Measurements from ENCODE around the gene TAF4. TPM values are rescaled to one million over a fixed set of nuclear protein-coding genes. Genes with fewer than 3 reads are reported as not detected.

TAF4 gene
- total RNA-seq, 2 experiments from 2014 or later = 20.7 to 21.2 TPM

DNA sequence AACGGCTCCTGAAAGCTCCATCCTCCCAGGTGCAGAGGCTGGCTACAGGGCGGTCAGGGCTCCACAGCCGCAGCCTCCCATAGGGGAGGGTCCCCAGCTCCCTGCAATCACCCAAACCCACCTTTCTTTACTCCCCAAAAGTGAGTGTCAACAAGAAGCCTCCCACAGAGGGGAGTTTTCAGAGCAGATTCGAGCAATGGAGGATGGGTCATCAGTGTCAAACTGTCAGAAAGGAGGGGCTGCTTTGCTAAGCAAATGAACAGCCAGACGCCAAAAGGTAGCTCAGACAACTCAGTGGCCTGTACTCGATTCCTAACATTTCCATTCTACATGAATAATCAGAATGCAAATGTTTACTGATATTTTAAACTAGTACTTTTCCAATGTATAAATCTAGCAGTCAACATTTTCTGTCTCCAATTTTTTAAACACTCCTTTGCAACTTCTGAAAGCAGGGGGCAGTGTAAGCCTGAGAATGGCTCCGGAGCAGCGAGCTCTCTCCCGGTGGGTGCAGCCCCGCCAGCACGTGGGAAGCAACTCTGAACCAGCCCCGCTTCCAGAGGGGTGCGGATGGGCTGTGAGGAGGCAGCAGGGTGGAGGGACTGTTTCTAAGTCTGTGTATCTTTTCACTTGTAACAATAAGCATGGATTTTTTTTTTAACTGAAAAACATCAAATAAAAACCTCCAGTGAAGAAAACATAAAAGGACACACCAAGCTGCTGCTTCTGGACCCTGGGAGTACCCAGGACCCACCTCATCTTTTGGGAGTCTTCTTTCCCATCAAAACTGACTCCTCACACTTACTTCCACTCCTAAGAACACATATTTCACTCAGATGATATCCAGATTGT is 54.9 kb downstream of the TAF4 start:
- ChIA-PET POLR2A (interaction anchor here (1.8 kb wide), 1 partner anchor 55 kb away, joined by 5 read pairs; the partner anchor contains the start of gene TAF4), CTCF (interaction anchor here (0.7 to 1.8 kb wide), 12 partner anchors 8 to 372 kb away, joined by 3 to 11 read pairs (median 4); partner anchors contain the start of genes LSM14B, PSMA7, SS18L1 and TAF4)

DNA sequence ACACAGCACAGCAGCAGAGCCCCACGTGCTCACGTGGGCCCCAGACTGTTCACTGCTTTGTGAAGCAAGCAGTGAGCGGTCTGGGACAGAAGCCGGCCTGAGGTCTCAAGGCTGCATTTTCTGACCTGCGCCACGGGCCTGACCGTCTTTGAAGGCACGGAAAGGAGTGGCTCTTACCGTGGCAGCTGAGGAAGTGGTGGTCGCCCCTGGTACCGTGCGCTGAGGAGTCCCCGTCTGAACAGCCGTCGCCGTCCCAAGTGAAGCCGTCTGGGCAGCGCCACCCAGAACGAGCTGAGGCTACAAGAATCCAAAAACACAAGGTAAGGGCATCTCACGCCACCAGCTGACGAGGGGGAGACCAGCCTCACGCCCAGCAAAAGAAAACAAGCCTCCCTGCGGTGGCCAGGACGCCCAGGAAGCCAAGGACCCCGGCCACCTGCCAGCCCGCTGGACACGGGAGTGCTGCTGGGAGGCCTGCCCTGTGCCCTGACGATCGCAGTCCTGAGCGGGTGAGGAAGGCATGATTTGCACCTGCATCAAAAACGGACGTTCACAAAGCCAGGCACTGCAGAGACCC is 55.7 kb downstream of the TAF4 start:
- POLR2A ChIA-PET = interaction anchor here (1.8 kb wide), 1 partner anchor 56 kb away, joined by 5 read pairs; the partner anchor contains the start of gene TAF4
- CTCF ChIA-PET = interaction anchor here (0.7 to 1.8 kb wide), 7 partner anchors 9 to 142 kb away, joined by 3 to 11 read pairs (median 4); partner anchors contain the start of genes LSM14B and TAF4

DNA sequence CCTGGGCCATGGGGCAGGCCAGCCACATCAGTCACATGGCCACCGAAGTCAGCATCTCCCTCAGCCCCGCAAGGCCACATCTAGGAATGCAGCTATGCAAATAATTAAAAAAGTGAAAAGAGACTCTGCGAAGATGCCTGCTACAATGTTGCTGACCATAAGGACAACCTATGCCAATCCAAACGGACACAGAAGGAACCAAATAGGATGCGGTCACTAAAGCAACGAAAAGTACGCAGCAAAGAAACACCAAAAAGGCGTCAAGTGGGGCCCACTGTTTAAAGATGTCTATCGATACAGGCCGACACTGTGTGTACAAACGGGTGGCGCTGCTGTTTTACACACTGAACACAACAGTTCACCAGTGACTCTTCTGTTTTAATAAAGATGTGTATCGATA is 56.4 kb downstream of the TAF4 start:
- POLR2A ChIA-PET = no interaction called here
- CTCF ChIA-PET = interaction anchor here (1.7 kb wide), 1 partner anchor 150 kb away, joined by 3 read pairs; no protein-coding TSS in a partner anchor

DNA sequence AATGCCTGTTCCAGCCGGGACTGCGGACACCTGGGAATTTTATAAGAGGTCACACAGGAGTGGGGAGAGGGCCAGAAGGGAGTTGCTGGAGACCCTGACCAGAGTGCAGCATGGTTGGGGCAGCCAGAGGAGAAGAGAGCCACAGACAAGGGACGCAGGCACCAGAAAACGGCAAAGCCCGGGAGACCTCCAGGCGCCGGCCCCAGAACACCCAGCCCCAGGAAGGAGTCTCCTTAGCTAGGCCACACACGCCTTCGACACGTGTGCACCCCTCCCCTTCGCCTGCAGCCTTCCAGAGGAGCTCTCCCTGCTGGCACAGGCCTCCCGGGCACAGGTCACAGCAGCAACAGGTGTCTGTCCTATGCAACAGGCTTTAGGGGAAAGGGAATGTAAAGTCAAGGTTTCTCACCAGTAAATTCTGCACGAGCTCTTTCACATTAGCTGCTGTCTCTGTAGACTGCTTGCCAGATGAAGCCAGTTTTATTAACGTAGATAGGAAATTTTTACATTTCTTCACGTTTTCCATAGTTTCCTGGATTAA is 57.0 kb downstream of the TAF4 start:
- CTCF ChIA-PET = interaction anchor here (1.7 kb wide), 1 partner anchor 150 kb away, joined by 3 read pairs; no protein-coding TSS in a partner anchor
- POLR2A ChIA-PET = no interaction called here

DNA sequence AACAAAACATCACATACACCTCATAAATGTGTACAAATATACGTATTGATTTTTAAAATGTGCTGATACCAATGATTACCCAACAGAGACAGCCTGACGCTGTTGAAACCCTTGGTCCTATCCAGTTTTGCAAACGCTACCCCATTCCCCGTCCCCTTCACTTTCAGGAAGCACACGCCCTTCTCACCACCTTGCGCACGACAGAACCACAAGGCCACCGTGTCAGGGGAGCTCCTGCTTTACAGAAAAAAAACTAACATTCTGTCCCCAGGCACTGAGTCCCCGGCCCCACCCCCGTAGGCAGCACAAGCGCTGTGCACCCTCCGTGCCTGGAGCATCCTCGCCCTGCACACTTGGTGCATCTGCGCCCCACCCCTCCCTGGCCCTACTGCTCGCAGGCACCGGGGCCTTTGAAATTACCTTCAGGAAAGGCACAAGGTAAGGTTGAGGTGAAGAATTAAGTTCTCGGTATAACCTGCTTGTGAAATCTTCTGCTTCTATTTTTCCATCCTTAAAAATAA is 58.5 kb downstream of the TAF4 start:
- POLR2A ChIA-PET = no interaction called here
- CTCF ChIA-PET = interaction anchor here (0.6 kb wide), 1 partner anchor 254 kb away, joined by 3 read pairs; no protein-coding TSS in a partner anchor

DNA sequence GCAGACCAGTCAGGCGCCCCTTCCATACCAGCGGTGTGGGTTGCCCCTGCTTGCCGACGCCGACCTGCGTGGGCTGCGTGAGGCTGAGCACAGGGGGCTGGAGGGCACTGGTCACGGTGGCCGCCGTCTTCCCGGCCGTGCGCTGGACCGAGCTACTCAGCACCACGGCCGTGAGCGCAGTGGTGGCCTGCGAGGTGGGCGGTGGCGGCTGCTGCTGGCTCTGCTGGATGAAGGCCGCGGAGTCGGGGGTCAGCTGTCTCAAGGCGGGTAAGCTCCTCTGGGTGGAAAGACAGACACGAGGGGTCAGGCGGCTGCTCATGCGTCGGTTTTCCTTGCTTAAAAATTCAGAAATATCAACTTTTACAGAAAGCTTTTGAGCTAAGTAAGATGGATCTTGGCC is 59.2 kb downstream of the TAF4 start:
- ChIA-PET CTCF (interaction anchor here (0.6 kb wide), 1 partner anchor 255 kb away, joined by 3 read pairs; no protein-coding TSS in a partner anchor), POLR2A (no interaction called here)

DNA sequence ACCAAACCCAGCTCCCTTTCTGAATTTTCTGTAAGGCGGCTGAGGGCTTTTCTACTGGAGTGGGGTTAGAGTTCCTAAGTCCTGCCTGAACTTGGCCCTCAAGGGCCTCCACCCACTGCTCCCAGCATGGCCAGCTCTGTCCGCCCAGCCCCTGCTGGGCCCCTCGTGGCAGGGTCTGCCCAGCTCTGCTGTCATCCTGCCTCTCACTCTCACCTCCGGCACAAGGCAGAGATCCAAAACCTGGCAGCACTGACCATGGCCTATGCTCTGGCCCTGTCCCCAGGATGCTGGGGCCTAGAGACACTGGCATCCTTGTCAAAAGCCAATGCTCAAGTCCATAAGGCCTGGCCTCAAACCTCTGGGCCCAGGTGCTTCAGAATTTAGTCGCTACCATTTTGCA is 61.1 kb downstream of the TAF4 start:
- ChIA-PET POLR2A (no interaction called here), CTCF (no interaction called here)

DNA sequence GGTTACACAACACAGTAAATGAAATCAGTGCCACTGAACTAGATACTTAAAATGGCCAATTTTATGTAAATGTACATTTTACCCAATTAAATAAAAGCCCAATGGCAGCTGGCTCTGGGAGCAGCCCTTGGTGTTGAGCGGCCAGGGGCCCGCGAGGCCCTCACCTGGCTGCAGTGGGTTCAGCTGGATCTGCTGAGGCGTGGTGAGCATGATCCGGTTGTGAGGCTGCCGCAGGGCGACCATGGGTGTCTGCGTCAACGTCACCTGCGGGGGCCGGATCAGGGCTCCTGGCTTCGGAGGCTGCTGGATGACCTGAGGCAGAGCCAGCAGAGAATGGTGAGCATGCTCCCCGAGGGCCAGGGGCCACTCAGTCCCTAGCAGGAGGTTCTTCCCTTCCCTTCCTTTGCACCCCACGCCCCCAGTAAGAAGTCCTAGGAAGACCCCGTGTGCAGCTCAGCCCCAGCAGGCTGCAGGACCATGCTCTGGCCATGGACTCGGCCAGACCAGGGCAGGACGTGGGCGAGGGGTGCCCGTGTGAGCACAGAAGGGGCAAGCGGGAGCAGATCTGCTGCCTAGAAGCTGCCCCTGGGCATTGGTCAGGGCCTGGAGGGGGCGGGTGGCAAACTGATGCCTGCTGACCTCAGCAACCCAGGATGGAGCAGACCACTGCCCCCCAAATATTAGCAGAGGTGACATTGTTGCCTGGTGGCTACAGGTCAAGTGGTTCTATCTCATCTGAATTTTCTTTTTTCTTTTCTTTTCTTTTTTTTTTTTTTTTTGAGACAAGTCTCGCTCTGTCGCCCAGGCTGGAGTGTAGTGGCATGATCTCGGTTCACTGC is 61.9 kb downstream of the TAF4 start:
- ChIA-PET POLR2A (no interaction called here), CTCF (no interaction called here)

DNA sequence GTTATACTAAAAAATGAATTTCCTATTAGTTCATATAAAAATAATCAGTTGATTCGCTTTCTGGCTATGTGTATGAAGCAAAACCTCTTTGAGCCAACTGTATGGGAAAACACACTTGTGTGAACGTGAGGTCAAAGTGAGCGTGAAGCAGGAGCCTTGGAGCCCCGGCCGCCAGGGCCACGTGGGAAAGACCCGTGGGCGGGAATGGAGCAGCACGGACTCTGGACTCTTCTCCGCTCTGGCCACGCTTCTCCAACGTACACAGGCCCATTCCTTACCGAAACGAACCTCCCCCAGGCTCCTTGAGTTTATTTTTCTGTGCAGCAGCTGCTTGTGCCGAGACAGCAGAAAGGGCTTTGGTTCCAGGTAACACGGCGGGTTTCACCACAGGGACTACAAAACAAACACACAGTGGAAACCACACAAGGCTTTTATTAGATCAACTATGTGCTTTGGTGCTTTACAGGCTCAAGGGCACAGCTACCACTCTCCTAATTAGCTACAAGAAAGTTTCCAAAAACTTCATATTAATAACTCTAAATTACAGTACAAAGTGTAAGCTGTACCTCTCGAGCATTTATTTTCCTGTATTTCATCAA is 62.7 kb downstream of the TAF4 start:
- ChIA-PET POLR2A (no interaction called here), CTCF (no interaction called here)

DNA sequence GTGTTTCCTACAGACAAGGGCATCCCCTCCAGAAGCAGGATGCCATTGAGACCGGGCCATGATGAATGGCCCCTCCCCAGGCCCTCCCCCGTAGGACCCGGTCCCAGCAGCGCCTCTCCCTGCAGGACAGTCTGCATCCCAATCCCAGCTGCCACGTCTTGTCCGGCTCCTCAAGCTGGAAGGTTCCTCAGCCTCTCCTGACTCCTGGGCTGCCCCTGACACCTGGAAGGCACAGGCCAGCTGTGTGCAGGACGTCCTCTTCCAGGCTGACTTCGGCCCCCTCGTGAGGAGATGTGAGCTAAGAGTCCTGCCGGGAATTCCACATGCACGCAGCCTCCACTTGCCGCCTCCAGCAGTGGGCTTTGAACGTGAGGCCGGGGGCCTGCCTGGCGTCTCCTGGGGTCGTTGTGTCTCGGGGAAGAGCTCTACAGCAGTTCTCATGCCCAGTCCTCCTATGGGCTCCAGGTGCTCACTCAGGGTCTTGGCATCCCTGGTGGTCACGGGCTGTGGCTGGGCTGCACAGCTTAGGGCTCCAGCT is 64.4 kb downstream of the TAF4 start:
- ChIA-PET CTCF (interaction anchor here (1.4 kb wide), 1 partner anchor 10 kb away, joined by 4 read pairs; no protein-coding TSS in a partner anchor), POLR2A (no interaction called here)

DNA sequence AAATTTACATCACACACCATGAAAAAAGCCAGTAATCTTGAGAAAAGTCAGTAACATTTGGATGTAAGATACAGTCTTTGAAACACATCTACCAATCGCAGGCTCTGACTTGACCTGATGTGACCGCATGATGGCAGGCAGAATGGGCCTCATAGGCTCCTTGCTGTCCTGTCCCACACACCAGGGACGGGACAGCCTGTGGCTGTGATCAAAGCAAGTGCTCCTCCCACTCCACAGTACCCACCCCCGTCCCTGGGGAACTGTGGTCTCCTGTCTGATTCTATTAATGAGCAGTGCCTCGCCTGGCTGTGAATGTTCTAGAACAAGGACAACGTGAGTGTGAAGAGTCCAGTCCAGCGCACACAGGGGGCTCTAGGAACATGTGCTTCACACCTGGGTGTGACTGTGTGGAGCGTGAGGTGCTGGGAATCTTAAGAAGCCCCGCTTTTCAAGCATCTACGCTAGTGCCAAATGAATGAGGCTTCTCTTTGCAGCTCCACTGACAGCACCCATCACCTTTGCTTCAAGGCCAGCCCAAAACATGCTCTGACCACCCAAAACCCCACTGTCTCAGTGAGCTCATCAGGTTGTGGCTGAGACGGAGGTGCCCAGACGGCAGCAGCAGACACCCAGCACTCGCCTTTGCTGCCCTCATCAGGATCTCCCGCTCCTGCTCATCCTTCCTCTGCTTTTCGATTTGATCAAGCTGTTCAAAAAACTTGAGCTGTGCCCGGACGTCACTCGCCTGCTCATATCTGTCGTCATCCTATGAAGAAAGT is 67.1 kb downstream of the TAF4 start:
- CTCF ChIA-PET = no interaction called here
- POLR2A ChIA-PET = no interaction called here

DNA sequence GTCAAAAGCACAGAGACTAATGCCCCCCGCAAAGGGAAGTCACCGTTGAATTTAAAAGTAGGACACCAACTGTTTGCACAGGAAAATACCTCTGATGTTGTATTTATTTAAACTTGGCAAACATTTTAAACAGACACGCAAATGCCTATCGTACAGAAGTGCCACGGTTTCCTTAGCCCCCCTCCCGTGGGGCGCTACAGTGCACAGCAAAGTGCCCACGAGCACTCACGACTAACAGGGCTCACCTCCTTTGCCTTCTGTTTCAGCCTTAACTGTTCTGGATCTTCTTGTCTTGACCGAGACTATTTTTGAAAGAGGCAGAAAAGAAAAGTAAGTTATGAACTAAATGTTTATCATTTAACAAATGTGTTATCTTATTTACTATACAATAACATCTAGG is 67.8 kb downstream of the TAF4 start:
- ChIA-PET POLR2A (no interaction called here), CTCF (no interaction called here)

DNA sequence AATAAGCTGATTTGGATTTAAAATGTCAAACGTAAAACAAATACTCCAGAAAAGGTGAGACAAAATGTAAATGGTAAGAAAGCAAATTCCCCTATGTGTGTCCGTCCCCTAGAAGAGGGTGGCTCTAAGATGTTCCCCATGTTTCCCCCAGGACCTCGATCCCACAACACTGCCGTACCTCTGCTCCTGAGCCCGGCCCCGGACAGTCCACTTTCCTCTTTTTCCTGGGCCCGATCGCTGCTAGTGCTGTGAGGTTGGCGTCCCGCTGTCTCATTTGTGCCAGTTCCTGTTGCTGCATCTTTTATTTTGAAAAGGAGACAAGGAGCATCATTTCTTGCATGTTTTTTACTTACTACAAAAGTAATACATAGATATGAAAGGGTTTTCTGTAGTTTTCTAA is 68.3 kb downstream of the TAF4 start:
- POLR2A ChIA-PET = no interaction called here
- CTCF ChIA-PET = no interaction called here

DNA sequence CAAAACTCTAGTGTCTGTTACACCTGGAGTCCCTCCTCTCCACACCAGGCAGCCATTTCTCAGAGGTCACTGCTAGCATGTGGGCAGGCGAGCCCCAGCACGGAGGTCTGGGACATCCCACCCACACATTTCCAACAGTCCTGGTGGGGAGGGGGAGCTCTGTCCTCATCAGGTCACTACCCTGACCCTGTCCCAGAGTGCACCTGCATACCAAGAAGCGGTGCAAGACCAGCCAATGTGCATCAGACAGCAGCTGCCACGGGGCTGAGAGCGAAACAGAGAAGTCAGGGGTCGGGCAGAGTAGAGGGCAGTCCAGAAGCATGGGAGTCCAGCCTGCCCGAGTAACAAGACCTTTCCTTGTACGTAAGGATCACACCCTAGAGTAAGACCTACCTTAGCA is 71.1 kb downstream of the TAF4 start:
- ChIA-PET CTCF (no interaction called here), POLR2A (no interaction called here)

DNA sequence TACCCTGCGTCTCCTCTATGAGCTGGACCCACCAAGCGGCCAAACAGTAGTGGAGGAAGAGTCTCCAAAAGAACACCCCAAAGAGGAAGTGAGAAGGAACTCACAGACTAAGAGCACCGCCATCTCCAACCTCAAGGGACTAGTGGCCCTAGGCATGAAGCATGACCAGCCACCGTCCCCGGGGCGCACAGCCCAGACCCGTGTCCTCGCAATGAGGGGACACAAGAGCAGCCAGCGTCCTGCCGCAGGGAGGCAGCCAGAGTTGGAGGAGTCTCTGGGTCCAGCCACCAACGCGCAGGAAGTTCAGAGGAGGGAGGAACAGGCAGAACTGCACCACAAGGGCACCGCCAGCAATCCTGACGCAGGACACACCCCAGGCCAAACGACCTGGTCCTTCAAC is 72.6 kb downstream of the TAF4 start:
- POLR2A ChIA-PET = no interaction called here
- CTCF ChIA-PET = no interaction called here

DNA sequence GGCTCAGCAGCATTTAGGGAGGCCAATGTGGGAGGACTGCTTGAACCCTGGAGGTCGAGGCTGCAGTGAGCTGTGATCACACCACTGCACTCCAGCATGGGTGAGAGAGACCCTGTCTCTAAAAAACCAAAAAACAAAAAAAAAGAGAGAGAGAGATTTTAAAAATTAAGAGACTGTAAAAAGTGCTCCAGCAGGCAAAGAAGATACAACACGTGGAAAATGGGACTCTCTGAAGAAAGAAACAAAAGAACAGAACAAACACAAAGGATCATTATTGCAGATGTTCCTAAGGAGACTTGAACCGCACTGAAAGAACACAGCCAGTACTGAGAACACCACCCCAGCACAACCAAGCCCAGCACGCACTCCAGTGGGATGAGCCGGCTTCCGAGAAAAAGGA is 74.2 kb downstream of the TAF4 start:
- ChIA-PET POLR2A (no interaction called here), CTCF (no interaction called here)

DNA sequence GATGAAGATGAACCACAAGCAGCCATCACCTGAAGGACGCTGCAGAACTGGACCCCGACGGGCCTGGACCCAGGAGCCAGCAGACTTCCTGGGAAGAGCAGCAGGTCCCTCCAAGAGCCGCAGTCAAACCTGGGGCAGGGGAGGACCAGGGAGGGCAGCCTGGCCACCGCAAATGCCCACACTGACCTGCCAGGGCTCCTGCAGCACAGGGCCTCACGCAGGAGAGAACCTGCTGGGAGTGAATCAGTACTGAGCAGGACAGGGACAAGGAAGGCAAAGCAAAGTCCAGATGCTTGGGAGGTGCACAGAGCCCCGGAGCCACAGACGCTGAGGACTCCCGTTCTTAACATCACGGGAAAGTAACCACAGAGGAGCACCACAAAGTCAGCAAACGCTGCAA is 75.2 kb downstream of the TAF4 start:
- CTCF ChIA-PET = no interaction called here
- POLR2A ChIA-PET = no interaction called here

DNA sequence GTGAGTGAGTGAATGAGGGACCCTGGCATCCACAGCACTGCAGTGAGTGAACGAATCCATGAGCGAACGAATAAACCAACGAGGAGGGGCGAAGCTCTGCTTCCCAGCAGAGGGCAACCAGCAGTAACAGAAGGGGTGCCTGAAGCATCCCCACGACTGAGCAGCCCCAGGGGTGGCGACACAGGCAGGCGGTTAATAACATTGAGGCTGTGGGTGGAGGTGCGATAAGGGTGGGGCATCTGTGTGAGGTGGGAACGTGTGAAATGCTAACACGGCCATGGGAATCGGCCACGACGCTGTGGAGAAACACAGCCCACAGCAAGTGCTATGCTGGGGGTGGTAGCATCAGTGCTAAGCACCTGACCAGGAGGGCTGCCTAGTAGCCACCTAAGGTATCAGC is 75.9 kb downstream of the TAF4 start:
- ChIA-PET POLR2A (no interaction called here), CTCF (no interaction called here)
